ENCODE data around the gene CEP44. TPM values are rescaled to one million over a fixed set of nuclear protein-coding genes. Genes with fewer than 3 reads are reported as not detected.
"Not testable (repeated sequence)": the region's sequence is repeated elsewhere in the genome, so short reads cannot be mapped to it uniquely, and the experiment has no call there.

Gene CEP44
- total RNA-seq, 1 donor from 2014 or later = 17.0 TPM

- H3K4me3 ChIP-seq = no peak overlapping the region
- ATAC-seq (no peak), DNase-seq (no peak)
- no peaks in the 10 kb centered on the region for H3K9me3 ChIP-seq
- H3K27me3 ChIP-seq (ENCODE audit: low read depth) = no peaks in the 10 kb centered on the region
- no peaks in the 10 kb centered on the region for H3K36me3 ChIP-seq
- H3K27ac ChIP-seq = no peak overlapping the region
- H3K4me1 ChIP-seq = no peaks in the 10 kb centered on the region
- TF ChIP-seq CTCF (IDR thresholded peaks at IDR 0.05) = no peak
- intact Hi-C loops (cut with DNase I) = no loop called here
Observed at GRCh38 chr4:174352061-174352819, 68.5 kb downstream of the CEP44 start.

- Histone ChIP-seq H3K9me3 (no peaks in the 10 kb centered on the region), H3K4me3 (no peak overlapping the region), H3K27me3 (ENCODE audit: low read depth) (no peaks in the 10 kb centered on the region), H3K4me1 (no peaks in the 10 kb centered on the region), H3K36me3 (no peaks in the 10 kb centered on the region), H3K27ac (no peak overlapping the region)
- no peak for ATAC-seq
- intact Hi-C loops (cut with DNase I) = no loop called here
- no peak for TF ChIP-seq CTCF (IDR thresholded peaks at IDR 0.05)
- no peak for DNase-seq
Observed at GRCh38 chr4:174357321-174357720, 73.6 kb downstream of the CEP44 start.

- Histone ChIP-seq H3K4me1 (no peaks in the 10 kb centered on the region), H3K27ac (no peak overlapping the region), H3K36me3 (no peaks in the 10 kb centered on the region), H3K27me3 (ENCODE audit: low read depth) (no peaks in the 10 kb centered on the region), H3K9me3 (no peaks in the 10 kb centered on the region), H3K4me3 (no peak overlapping the region)
- no peak for DNase-seq
- no peak for TF ChIP-seq CTCF (IDR thresholded peaks at IDR 0.05)
- no peak for ATAC-seq
- intact Hi-C loops (cut with DNase I) = no loop called here
Observed at GRCh38 chr4:174358410-174358809, 74.7 kb downstream of the CEP44 start.

GRCh38 chr4:174358829-174359228 is 75.1 kb downstream of the CEP44 start:
- no peak for DNase-seq
- Histone ChIP-seq H3K36me3 (no peaks in the 10 kb centered on the region), H3K27ac (no peak overlapping the region), H3K4me1 (no peaks in the 10 kb centered on the region), H3K27me3 (ENCODE audit: low read depth) (no peaks in the 10 kb centered on the region), H3K4me3 (no peak overlapping the region), H3K9me3 (no peaks in the 10 kb centered on the region)
- TF ChIP-seq CTCF (IDR thresholded peaks at IDR 0.05) = no peak
- intact Hi-C loops (cut with DNase I) = no loop called here
- no peak for ATAC-seq

- Histone ChIP-seq H3K9me3 (no peaks in the 10 kb centered on the region), H3K27me3 (ENCODE audit: low read depth) (no peaks in the 10 kb centered on the region), H3K4me3 (no peak overlapping the region), H3K4me1 (no peaks in the 10 kb centered on the region), H3K36me3 (no peaks in the 10 kb centered on the region), H3K27ac (no peak overlapping the region)
- DNase-seq (no peak), ATAC-seq (no peak)
- intact Hi-C loops (cut with DNase I) = loop anchor here (10.0 kb wide), 1 partner anchor 1172 kb away; no protein-coding TSS in a partner anchor
- TF ChIP-seq CTCF (IDR thresholded peaks at IDR 0.05) = no peak
Observed at GRCh38 chr4:174362340-174362739, 78.6 kb downstream of the CEP44 start.

GRCh38 chr4:174363782-174364181 is 80.1 kb downstream of the CEP44 start:
- not testable (repeated sequence) for H3K4me3 ChIP-seq; H3K9me3 ChIP-seq; H3K27me3 ChIP-seq (ENCODE audit: low read depth); H3K27ac ChIP-seq; H3K36me3 ChIP-seq; H3K4me1 ChIP-seq; DNase-seq; ATAC-seq
- intact Hi-C loops (cut with DNase I) = loop anchor here (10.0 kb wide), 1 partner anchor 1171 kb away; no protein-coding TSS in a partner anchor
